Natural killer cell (primary cell): ENCODE measurements around the gene CRYGS. TPM values are rescaled to one million over a fixed set of nuclear protein-coding genes. Genes with fewer than 3 reads are reported as not detected.

Experiments
- ATAC-seq, 3 donors: fragments of 150-1000 bp in 2 of 3; fragments of 200-7000 bp in 1 of 3; cut with Tn5 transposase; 1 replicate in 1 of 3; 2 replicates in 2 of 3; pipeline ENCODE4 v1.10.0; 2021; ENCODE audit warnings: mild to moderate bottlenecking in 2 of 3, moderate library complexity in 2 of 3
- DNase-seq, 2 donors: peaks; one replicate each; pipeline versions ENCODE4 v3.0.0 to v3.0.0-alpha.2; 2013 to 2021; ENCODE audit warnings: mixed read lengths in 1 of 2
- H3K27ac ChIP-seq: one replicate; pipeline ENCODE4 v1.5.1; 2013; ENCODE audit warnings: mild to moderate bottlenecking, low read length
- H3K27me3 ChIP-seq: one replicate; pipeline ENCODE4 v1.6.1; 2013; ENCODE audit warnings: low read length; ENCODE audit not compliant: control insufficient read depth, insufficient read depth
- H3K36me3 ChIP-seq: one replicate; pipeline ENCODE4 v1.6.1; 2013; ENCODE audit warnings: low read length; ENCODE audit not compliant: control insufficient read depth, insufficient read depth
- H3K4me1 ChIP-seq: one replicate; pipeline ENCODE4 v1.6.1; 2013; ENCODE audit warnings: low read length; ENCODE audit not compliant: control insufficient read depth, insufficient read depth
- H3K4me3 ChIP-seq: one replicate; pipeline ENCODE4 v1.5.1; 2013; ENCODE audit warnings: low read length
- H3K9me3 ChIP-seq: one replicate; pipeline ENCODE4 v1.6.1; 2013; ENCODE audit warnings: low read length; ENCODE audit not compliant: control insufficient read depth, insufficient read depth
- H3K27ac Mint-ChIP-seq, 2 donors: one replicate each; pipeline ENCODE4 v1.8.0; 2022; ENCODE audit warnings: mild to moderate bottlenecking in 2 of 2, mixed read lengths in 2 of 2, moderate library complexity in 1 of 2
- H3K27me3 Mint-ChIP-seq, 2 donors: one replicate each; pipeline ENCODE4 v1.8.0; 2022; ENCODE audit warnings: low read depth in 2 of 2, mixed read lengths in 2 of 2
- H3K36me3 Mint-ChIP-seq: one replicate; pipeline ENCODE4 v1.8.0; 2022; ENCODE audit warnings: mixed read lengths
- H3K4me1 Mint-ChIP-seq, 2 donors: one replicate each; pipeline ENCODE4 v1.8.0; 2022; ENCODE audit warnings: mixed read lengths in 2 of 2
- H3K4me3 Mint-ChIP-seq: one replicate; pipeline ENCODE4 v1.8.0; 2022; ENCODE audit warnings: mild to moderate bottlenecking, moderate library complexity, mixed read lengths
- H3K9me3 Mint-ChIP-seq, 2 donors: one replicate each; pipeline ENCODE4 v1.8.0; 2022; ENCODE audit warnings: mixed read lengths in 2 of 2
- WGBS: methylation state at CpG from one replicate; pipeline ENCODE4 v1.1.7; 2013; ENCODE audit warnings: missing lambda C conversion rate; ENCODE audit not compliant: insufficient coverage; 5-methylcytosine and 5-hydroxymethylcytosine counted together
- intact Hi-C: fragments of 100-400 bp; cut with micrococcal nuclease; formaldehyde crosslinking; loops from one replicate; pipeline ENCODE4 v1.14.2; 2022
- total RNA-seq, 4 donors: library from RNA; stranded (reverse); fragments of 120-200 nt in 1 of 4; gene quantifications; one replicate each; pipeline versions ENCODE4 v1.2.3 to v1.2.4, GENCODE V29; 2013 to 2022
- TF ChIP-seq, protein P1 (sequence below): fragments of 200-600 bp; IDR thresholded peaks from one replicate; pipeline ENCODE4 v1.8.0; 2022; ENCODE audit warnings: antibody characterized with exemption

The CRYGS gene
- total RNA-seq, 3 donors from 2014 or later (not counting 1 experiment from before 2014, with no cell fraction given), result 2.1 to 3.4 (median 2.5) TPM

DNA sequence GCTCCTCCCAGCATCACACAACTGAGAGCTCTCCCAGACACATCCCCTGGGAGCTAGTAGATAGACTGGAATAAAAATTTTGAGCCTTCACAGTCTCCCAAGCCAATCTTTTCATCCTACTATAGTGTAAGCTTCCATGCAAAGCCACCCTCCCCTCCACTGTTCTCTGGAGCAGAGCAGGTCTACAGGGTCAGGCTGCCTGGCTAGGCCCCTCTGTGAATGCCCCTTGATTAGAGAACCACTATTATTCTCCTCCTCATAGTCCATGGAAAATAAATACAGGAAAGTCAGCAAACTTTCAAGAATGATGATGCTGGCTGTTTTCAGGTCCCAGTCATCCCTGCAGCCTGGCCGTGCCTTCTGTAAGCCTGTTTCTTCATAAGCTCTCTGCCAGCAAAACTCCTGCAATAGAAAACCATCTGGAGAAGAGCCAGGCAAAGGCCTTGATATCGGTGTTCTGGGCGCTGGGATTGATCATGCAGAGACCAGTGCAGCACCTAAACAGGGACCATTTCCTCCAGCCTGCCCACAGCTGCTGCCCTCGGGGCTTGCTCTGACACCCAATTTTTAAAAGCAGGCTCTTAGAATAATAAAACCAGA lies 51.7 kb downstream of the CRYGS start:
- Mint-ChIP-seq H3K27ac (no peak overlapping the region), H3K27me3 (peaks cover 7 to 8% of the 10 kb centered on the region in 2 donors), H3K36me3 (no peaks in the 10 kb centered on the region), H3K4me1 (no peaks in the 10 kb centered on the region), H3K4me3 (no peak overlapping the region), H3K9me3 (no peaks in the 10 kb centered on the region)
- Histone ChIP-seq H3K4me3 (no peak overlapping the region), H3K4me1 (no peaks in the 10 kb centered on the region), H3K27me3 (no peaks in the 10 kb centered on the region), H3K27ac (no peak overlapping the region), H3K9me3 (no peaks in the 10 kb centered on the region), H3K36me3 (no peaks in the 10 kb centered on the region)
- WGBS, result 92% methylated on average over 4 of the region's 4 CpGs
- DNase-seq (no peak), ATAC-seq (no peak)
- intact Hi-C loops, result no loop called here
- TF ChIP-seq, protein P1, sequence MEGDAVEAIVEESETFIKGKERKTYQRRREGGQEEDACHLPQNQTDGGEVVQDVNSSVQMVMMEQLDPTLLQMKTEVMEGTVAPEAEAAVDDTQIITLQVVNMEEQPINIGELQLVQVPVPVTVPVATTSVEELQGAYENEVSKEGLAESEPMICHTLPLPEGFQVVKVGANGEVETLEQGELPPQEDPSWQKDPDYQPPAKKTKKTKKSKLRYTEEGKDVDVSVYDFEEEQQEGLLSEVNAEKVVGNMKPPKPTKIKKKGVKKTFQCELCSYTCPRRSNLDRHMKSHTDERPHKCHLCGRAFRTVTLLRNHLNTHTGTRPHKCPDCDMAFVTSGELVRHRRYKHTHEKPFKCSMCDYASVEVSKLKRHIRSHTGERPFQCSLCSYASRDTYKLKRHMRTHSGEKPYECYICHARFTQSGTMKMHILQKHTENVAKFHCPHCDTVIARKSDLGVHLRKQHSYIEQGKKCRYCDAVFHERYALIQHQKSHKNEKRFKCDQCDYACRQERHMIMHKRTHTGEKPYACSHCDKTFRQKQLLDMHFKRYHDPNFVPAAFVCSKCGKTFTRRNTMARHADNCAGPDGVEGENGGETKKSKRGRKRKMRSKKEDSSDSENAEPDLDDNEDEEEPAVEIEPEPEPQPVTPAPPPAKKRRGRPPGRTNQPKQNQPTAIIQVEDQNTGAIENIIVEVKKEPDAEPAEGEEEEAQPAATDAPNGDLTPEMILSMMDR, result no peak

DNA sequence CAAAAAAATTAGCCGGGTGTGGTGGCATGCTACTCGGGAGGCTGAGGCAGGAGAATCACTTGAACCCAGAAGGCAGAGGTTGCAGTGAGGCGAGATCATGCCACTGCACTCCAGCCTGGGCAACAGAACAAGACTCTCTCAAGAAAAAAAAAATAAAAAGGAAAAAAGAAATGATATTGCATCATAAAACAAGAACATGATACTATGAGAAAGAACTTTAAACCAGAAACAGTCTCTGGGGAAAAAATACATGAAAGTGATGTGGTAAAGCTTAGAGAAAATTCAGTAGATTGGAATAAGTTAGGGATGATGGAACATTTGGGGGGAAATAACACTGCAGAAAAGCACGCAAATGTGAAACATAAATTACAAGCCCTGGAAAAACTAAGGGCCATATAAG lies 54.7 kb downstream of the CRYGS start:
- Histone ChIP-seq H3K27ac (no peak overlapping the region), H3K36me3 (no peaks in the 10 kb centered on the region), H3K9me3 (no peaks in the 10 kb centered on the region), H3K4me3 (no peak overlapping the region), H3K27me3 (no peaks in the 10 kb centered on the region), H3K4me1 (no peaks in the 10 kb centered on the region)
- DNase-seq (no peak), ATAC-seq (no peak)
- Mint-ChIP-seq H3K27ac (no peak overlapping the region), H3K27me3 (peaks cover 7 to 8% of the 10 kb centered on the region in 2 donors), H3K4me1 (no peaks in the 10 kb centered on the region), H3K36me3 (no peaks in the 10 kb centered on the region), H3K4me3 (no peak overlapping the region), H3K9me3 (no peaks in the 10 kb centered on the region)
- TF ChIP-seq, protein P1, result no peak
- intact Hi-C loops, result no loop called here
- WGBS, result 88% methylated on average over 2 of the region's 4 CpGs

Other genes with a start within 250 kb of the CRYGS start
- 1 to 10 TPM in 1 of 3 donors, under 1 TPM in 2; 0.25 to 1.6 (median 0.63) TPM for gene DGKG, start 182.1 kb downstream of the CRYGS start, total RNA-seq
- gene TBCCD1, start 23.0 kb upstream of the CRYGS start, total RNA-seq, result 10 to 100 TPM; 16.8 to 23.0 (median 20.3) TPM
- gene DNAJB11, start 26.3 kb upstream of the CRYGS start, total RNA-seq, result 100 to 1,000 TPM in 2 of 3 donors, 10 to 100 TPM in 1; 85.9 to 112 (median 111) TPM
- gene AHSG, start 68.7 kb upstream of the CRYGS start, total RNA-seq, result not detected
- not detected for gene FETUB, start 96.0 kb upstream of the CRYGS start, total RNA-seq
- not detected for gene HRG, start 121.6 kb upstream of the CRYGS start, total RNA-seq
- gene KNG1, start 173.0 kb upstream of the CRYGS start, total RNA-seq, result not detected
- gene EIF4A2, start 239.2 kb upstream of the CRYGS start, total RNA-seq, result 100 to 1,000 TPM; 551 to 652 (median 621) TPM